Naive thymus-derived CD8-positive, alpha-beta T cell (primary cell): ENCODE data around the gene ANKRD1. TPM values are rescaled to one million over a fixed set of nuclear protein-coding genes. Genes with fewer than 3 reads are reported as not detected.
A peak's percentile ranks its signal among the peaks of the same experiment; 100 is the strongest.

ENCODE experiments used
- ATAC-seq, 2 donors: fragments of 150-1000 bp; cut with Tn5 transposase in 1 of 2; sonication (Bioruptor Pico), chemical (Tn5 transposase) in 1 of 2; 1 replicate in 1 of 2; 2 replicates in 1 of 2; pipeline ENCODE4 v1.10.0; 2021; ENCODE audit warnings: mild to moderate bottlenecking in 2 of 2, moderate library complexity in 2 of 2
- POLR2A ChIA-PET: fragments of 350-600 bp; sonication (Branson Sonifier 250); formaldehyde crosslinking; loops from one replicate; lab custom pipeline; 2021; ENCODE audit warnings: antibody characterized with exemption; lab: Charles Lee
- DNase-seq, 10 donors: peaks; one replicate each; pipeline versions ENCODE4 v3.0.0 to v3.0.0-alpha.2; 2020 to 2022
- H3K27ac Mint-ChIP-seq, 10 donors: one replicate each; pipeline ENCODE4 v1.8.0; 2020 to 2022; ENCODE audit warnings: mild to moderate bottlenecking in 10 of 10, mixed read lengths in 10 of 10, moderate library complexity in 4 of 10, inconsistent platforms in 1 of 10
- H3K27me3 Mint-ChIP-seq, 5 donors: one replicate each; pipeline ENCODE4 v1.8.0; 2021 to 2022; ENCODE audit warnings: mixed read lengths in 5 of 5
- H3K36me3 Mint-ChIP-seq, 3 donors: one replicate each; pipeline ENCODE4 v1.8.0; 2020 to 2022; ENCODE audit warnings: mixed read lengths in 3 of 3, mild to moderate bottlenecking in 2 of 3, inconsistent platforms in 1 of 3
- H3K4me1 Mint-ChIP-seq, 4 donors: one replicate each; pipeline ENCODE4 v1.8.0; 2021 to 2022; ENCODE audit warnings: mixed read lengths in 4 of 4
- H3K4me3 Mint-ChIP-seq, 10 donors: one replicate each; pipeline ENCODE4 v1.8.0; 2020 to 2022; ENCODE audit warnings: mild to moderate bottlenecking in 10 of 10, mixed read lengths in 10 of 10, moderate library complexity in 6 of 10, inconsistent platforms in 1 of 10
- H3K9me3 Mint-ChIP-seq, 9 donors: one replicate each; pipeline ENCODE4 v1.8.0; 2020 to 2022; ENCODE audit warnings: mixed read lengths in 9 of 9, mild to moderate bottlenecking in 3 of 9, inconsistent platforms in 1 of 9, moderate library complexity in 1 of 9
- polyA plus RNA-seq, 3 donors: library from polyadenylated mRNA; unstranded; fragments of 300-500 nt; fragmentation: Illumina TruSeq; gene quantifications; one replicate each; pipeline ENCODE4 v1.2.3, GENCODE V29; 2021
- total RNA-seq, 8 experiments: library from RNA in 2 of 8; stranded (reverse) in 2 of 8; gene quantifications; one replicate each; pipeline ENCODE4 v1.2.3 and lab custom pipeline; 2021 to 2026

The ANKRD1 gene
- total RNA-seq (not detected), polyA plus RNA-seq (not detected), total RNA-seq (lab: John Stamatoyannopoulos, UW) (0 to 0.26 (median 0) reads per million in 6 experiments)

- H3K4me3 Mint-ChIP-seq = no peak within 1 kb of the TSS
- peak within 1 kb of the TSS in 3 of 10 donors; percentile 2 to 73 (median 2) for H3K27ac Mint-ChIP-seq
- ATAC-seq (no peak), DNase-seq (no peak)
- H3K36me3 Mint-ChIP-seq = no peaks in the 10 kb centered on the region
- no peaks in the 10 kb centered on the region for H3K9me3 Mint-ChIP-seq
- H3K27me3 Mint-ChIP-seq = peaks cover 0 to 16% (median 10%) of the 10 kb centered on the region in 5 donors
- H3K4me1 Mint-ChIP-seq = no peaks in the 10 kb centered on the region
- POLR2A ChIA-PET = no interaction called here
Measured at GRCh38 chr10:90920986-90921666, at the start of gene ANKRD1. Gene ANKRD1 (minus strand): TSS chr10:90921087. CDS start chr10:90921027, 60 bp downstream.

GRCh38 chr10:90969947-90970673, 49.2 kb upstream of the ANKRD1 start:
- Mint-ChIP-seq H3K36me3 (no peaks in the 10 kb centered on the region), H3K9me3 (peaks cover 0 to 6% (median 0%) of the 10 kb centered on the region in 9 donors), H3K27ac (no peak overlapping the region), H3K27me3 (peaks cover 5 to 15% (median 9%) of the 10 kb centered on the region in 5 donors), H3K4me1 (no peaks in the 10 kb centered on the region), H3K4me3 (no peak overlapping the region)
- POLR2A ChIA-PET = no interaction called here
- no peak for DNase-seq
- ATAC-seq = no peak

- peaks cover 5 to 15% (median 9%) of the 10 kb centered on the region in 5 donors for H3K27me3 Mint-ChIP-seq
- H3K9me3 Mint-ChIP-seq = no peaks in the 10 kb centered on the region
- no peak overlapping the region for H3K27ac Mint-ChIP-seq
- H3K4me1 Mint-ChIP-seq = no peaks in the 10 kb centered on the region
- H3K36me3 Mint-ChIP-seq = no peaks in the 10 kb centered on the region
- POLR2A ChIA-PET = no interaction called here
- ATAC-seq (no peak), DNase-seq (no peak)
- H3K4me3 Mint-ChIP-seq = no peak overlapping the region
Measured at GRCh38 chr10:90969121-90969534, 48.2 kb upstream of the ANKRD1 start.

GRCh38 chr10:90968328-90969081, 47.6 kb upstream of the ANKRD1 start:
- Mint-ChIP-seq H3K4me3 (no peak overlapping the region), H3K9me3 (no peaks in the 10 kb centered on the region), H3K36me3 (no peaks in the 10 kb centered on the region), H3K27ac (no peak overlapping the region), H3K4me1 (no peaks in the 10 kb centered on the region), H3K27me3 (peaks cover 5 to 15% (median 9%) of the 10 kb centered on the region in 5 donors)
- DNase-seq = no peak
- POLR2A ChIA-PET = no interaction called here
- ATAC-seq = no peak

GRCh38 chr10:90967865-90968264, 47.0 kb upstream of the ANKRD1 start:
- DNase-seq (no peak), ATAC-seq (no peak)
- H3K9me3 Mint-ChIP-seq = no peaks in the 10 kb centered on the region
- H3K4me3 Mint-ChIP-seq = no peak overlapping the region
- no peak overlapping the region for H3K27ac Mint-ChIP-seq
- no peaks in the 10 kb centered on the region for H3K36me3 Mint-ChIP-seq
- H3K27me3 Mint-ChIP-seq = peaks cover 3 to 11% (median 9%) of the 10 kb centered on the region in 5 donors
- H3K4me1 Mint-ChIP-seq = no peaks in the 10 kb centered on the region
- POLR2A ChIA-PET = no interaction called here

GRCh38 chr10:90966146-90966545, 45.3 kb upstream of the ANKRD1 start:
- no peak overlapping the region for H3K4me3 Mint-ChIP-seq
- no peaks in the 10 kb centered on the region for H3K36me3 Mint-ChIP-seq
- H3K27ac Mint-ChIP-seq = no peak overlapping the region
- no peak for DNase-seq
- ATAC-seq = no peak
- no peaks in the 10 kb centered on the region for H3K9me3 Mint-ChIP-seq
- H3K27me3 Mint-ChIP-seq = peaks cover 3 to 11% (median 9%) of the 10 kb centered on the region in 5 donors
- H3K4me1 Mint-ChIP-seq = no peaks in the 10 kb centered on the region
- POLR2A ChIA-PET = no interaction called here

- Mint-ChIP-seq H3K4me3 (no peak overlapping the region), H3K27me3 (peaks cover 2 to 10% (median 7%) of the 10 kb centered on the region in 5 donors), H3K9me3 (no peaks in the 10 kb centered on the region), H3K27ac (no peak overlapping the region), H3K4me1 (no peaks in the 10 kb centered on the region), H3K36me3 (no peaks in the 10 kb centered on the region)
- no peak for ATAC-seq
- POLR2A ChIA-PET = no interaction called here
- no peak for DNase-seq
Measured at GRCh38 chr10:90965720-90966119, 44.8 kb upstream of the ANKRD1 start.

- Mint-ChIP-seq H3K4me3 (no peak overlapping the region), H3K27me3 (peaks cover 2 to 10% (median 7%) of the 10 kb centered on the region in 5 donors), H3K36me3 (no peaks in the 10 kb centered on the region), H3K9me3 (no peaks in the 10 kb centered on the region), H3K27ac (no peak overlapping the region), H3K4me1 (no peaks in the 10 kb centered on the region)
- DNase-seq (no peak), ATAC-seq (no peak)
- POLR2A ChIA-PET = no interaction called here
Measured at GRCh38 chr10:90964781-90965465, 44.0 kb upstream of the ANKRD1 start.

- H3K9me3 Mint-ChIP-seq = no peaks in the 10 kb centered on the region
- no peak overlapping the region for H3K4me3 Mint-ChIP-seq
- no peak for DNase-seq
- POLR2A ChIA-PET = no interaction called here
- H3K36me3 Mint-ChIP-seq = no peaks in the 10 kb centered on the region
- no peak for ATAC-seq
- peaks cover 2 to 10% (median 3%) of the 10 kb centered on the region in 5 donors for H3K27me3 Mint-ChIP-seq
- no peak overlapping the region for H3K27ac Mint-ChIP-seq
- no peaks in the 10 kb centered on the region for H3K4me1 Mint-ChIP-seq
Measured at GRCh38 chr10:90963331-90963730, 42.4 kb upstream of the ANKRD1 start.

- H3K27ac Mint-ChIP-seq = no peak overlapping the region
- ATAC-seq (no peak), DNase-seq (no peak)
- POLR2A ChIA-PET = no interaction called here
- peaks cover 0 to 2% (median 0%) of the 10 kb centered on the region in 5 donors for H3K27me3 Mint-ChIP-seq
- H3K9me3 Mint-ChIP-seq = no peaks in the 10 kb centered on the region
- no peak overlapping the region for H3K4me3 Mint-ChIP-seq
- no peaks in the 10 kb centered on the region for H3K4me1 Mint-ChIP-seq
- H3K36me3 Mint-ChIP-seq = no peaks in the 10 kb centered on the region
Measured at GRCh38 chr10:90960355-90960814, 39.5 kb upstream of the ANKRD1 start.

GRCh38 chr10:90959826-90960225, 38.9 kb upstream of the ANKRD1 start:
- ATAC-seq = no peak
- no peak for DNase-seq
- H3K9me3 Mint-ChIP-seq = no peaks in the 10 kb centered on the region
- no peak overlapping the region for H3K27ac Mint-ChIP-seq
- H3K27me3 Mint-ChIP-seq = peaks cover 0 to 2% (median 0%) of the 10 kb centered on the region in 5 donors
- no peaks in the 10 kb centered on the region for H3K36me3 Mint-ChIP-seq
- no peak overlapping the region for H3K4me3 Mint-ChIP-seq
- POLR2A ChIA-PET = no interaction called here
- H3K4me1 Mint-ChIP-seq = no peaks in the 10 kb centered on the region

GRCh38 chr10:90958781-90959180, 37.9 kb upstream of the ANKRD1 start:
- Mint-ChIP-seq H3K27ac (no peak overlapping the region), H3K4me1 (no peaks in the 10 kb centered on the region), H3K27me3 (peaks cover 0 to 4% (median 2%) of the 10 kb centered on the region in 5 donors), H3K9me3 (peaks cover 0 to 3% (median 0%) of the 10 kb centered on the region in 9 donors), H3K4me3 (no peak overlapping the region), H3K36me3 (peaks cover 0 to 3% (median 0%) of the 10 kb centered on the region in 3 donors)
- ATAC-seq = no peak
- POLR2A ChIA-PET = no interaction called here
- DNase-seq = no peak
